K562 (cell line): ENCODE measurements around the gene DIAPH3. TPM values are rescaled to one million over a fixed set of nuclear protein-coding genes. Genes with fewer than 3 reads are reported as not detected.

Experiments
- ATAC-seq: fragments of 200-7000 bp; cut with Tn5 transposase; 3 replicates; pipeline ENCODE4 v1.9.1; 2020; ENCODE audit warnings: moderate library complexity
- BruUV-seq: library from RNA; stranded (reverse); fragments of 400-500 nt; replicated peaks from 2 replicates; lab custom pipeline; 2021; lab: Mats Ljungman, UMichigan
- CTCF ChIA-PET: fragments of 300-600 bp; formaldehyde crosslinking; extraction: SDS; loops from one replicate; lab custom pipeline; 2021; ENCODE audit warnings: low intra/inter-chr PET ratio; lab: Yijun Ruan, JAX
- POLR2A ChIA-PET: fragments of 300-600, 350-650 bp; sonication (Branson Sonifier 250); formaldehyde crosslinking; extraction: SDS; loops from one replicate; lab custom pipeline; 2021; ENCODE audit warnings: antibody characterized with exemption, inconsistent platforms; lab: Yijun Ruan, JAX
- DNase-seq, 4 experiments: peaks; one replicate each; pipeline versions ENCODE4 v3.0.0 to v3.0.0-alpha.2; 2011 to 2018; ENCODE audit warnings: low spot score in 3 of 4, mixed read lengths in 3 of 4; ENCODE audit errors: extremely low read depth in 1 of 4
- FAIRE-seq: peaks from 2 replicates; lab custom pipeline; 2011; peaks lifted over from hg19 to GRCh38; lab: Jason Lieb, UNC
- H2AFZ ChIP-seq: 2 replicates; pipeline ENCODE4 v1.6.0; 2011; ENCODE audit warnings: low read depth, low read length, control low read depth, inconsistent platforms
- H3K27ac ChIP-seq: fragments of 200-600 bp; 3 replicates; pipeline ENCODE4 v1.8.0; 2011; ENCODE audit warnings: low read depth, mild to moderate bottlenecking, control low read depth, inconsistent platforms, low read length, moderate library complexity, mixed read lengths; ENCODE audit errors: extremely low read depth
- H3K27me3 ChIP-seq, 2 experiments: fragments of 300-600 bp in 1 of 2; 2 replicates in 1 of 2; 3 replicates in 1 of 2; pipeline versions ENCODE4 v1.6.0 to v1.8.0; 2011; ENCODE audit warnings: inconsistent platforms in 2 of 2, low read length in 2 of 2, mild to moderate bottlenecking in 1 of 2, mixed read lengths in 1 of 2, moderate library complexity in 1 of 2; ENCODE audit not compliant: control insufficient read depth in 2 of 2, insufficient read depth in 2 of 2
- H3K36me3 ChIP-seq: fragments of 300-600 bp; 3 replicates; pipeline ENCODE4 v1.8.0; 2011; ENCODE audit warnings: mild to moderate bottlenecking, low read length, inconsistent platforms; ENCODE audit not compliant: control insufficient read depth, insufficient read depth
- H3K4me1 ChIP-seq, 2 experiments: fragments of 200-600 bp in 1 of 2; replicated peaks in 1 of 2; 2 replicates in 1 of 2; 3 replicates in 1 of 2; pipeline versions ENCODE4 v1.5.1 to v1.8.0; 2011; ENCODE audit warnings: inconsistent platforms in 2 of 2, low read length in 2 of 2, mild to moderate bottlenecking in 1 of 2, mixed read lengths in 1 of 2, moderate library complexity in 1 of 2; ENCODE audit not compliant: control insufficient read depth in 2 of 2, insufficient read depth in 2 of 2
- H3K4me2 ChIP-seq: 2 replicates; pipeline ENCODE4 v1.6.1; 2011; ENCODE audit warnings: low read length, control low read depth, inconsistent platforms, mixed read lengths; ENCODE audit not compliant: insufficient read depth
- H3K4me3 ChIP-seq: fragments of 200-600 bp; sonication (generic), shearing (Covaris generic); 2 replicates; pipeline ENCODE4 v1.5.1; 2016; ENCODE audit warnings: control low read depth, inconsistent platforms
- H3K79me2 ChIP-seq: fragments of 200-600 bp; 3 replicates; pipeline ENCODE4 v1.8.0; 2011; ENCODE audit warnings: low read length, inconsistent platforms; ENCODE audit not compliant: control insufficient read depth, insufficient read depth
- H3K9ac ChIP-seq, 2 experiments: 2 replicates each; pipeline versions ENCODE4 v1.6.0 to v1.6.1; 2011; ENCODE audit warnings: low read depth in 2 of 2, low read length in 2 of 2, control low read depth in 1 of 2, inconsistent platforms in 1 of 2, mild to moderate bottlenecking in 1 of 2, mixed read lengths in 1 of 2; ENCODE audit not compliant: insufficient read depth in 1 of 2
- H3K9me1 ChIP-seq: one replicate; pipeline ENCODE4 v1.6.0; 2011; ENCODE audit warnings: inconsistent platforms, mild to moderate bottlenecking, low read length, moderate library complexity; ENCODE audit not compliant: control insufficient read depth, insufficient read depth
- H3K9me3 ChIP-seq: replicated peaks from 2 replicates; pipeline ENCODE4 v1.5.1; 2011; ENCODE audit warnings: low read depth, low read length, inconsistent platforms; ENCODE audit not compliant: control insufficient read depth, insufficient read depth
- H4K20me1 ChIP-seq: replicated peaks from 2 replicates; pipeline ENCODE4 v1.6.1; 2011; ENCODE audit warnings: low read length, inconsistent platforms, mixed read lengths; ENCODE audit not compliant: control insufficient read depth, insufficient read depth
- CBX5 ChIP-seq: IDR thresholded peaks from 2 replicates; pipeline ENCODE4 v1.6.1; 2014; ENCODE audit warnings: low read depth, borderline replicate concordance
- NFE2 ChIP-seq: IDR thresholded peaks from 2 replicates; pipeline ENCODE4 v1.6.1; 2014; ENCODE audit warnings: antibody characterized with exemption, low read depth
- PHB ChIP-seq: fragments of 250-450 bp; sonication (Bioruptor Pico); IDR thresholded peaks from 2 replicates; pipeline ENCODE4 v1.5.0; 2021
- XRCC4 ChIP-seq: IDR thresholded peaks from one replicate; pipeline ENCODE4 v1.6.1; 2011; ENCODE audit not compliant: insufficient read depth, insufficient read length; ENCODE audit errors: extremely low read depth
- ZNF561 ChIP-seq: fragments of 450-650 bp; formaldehyde crosslinking; conservative IDR thresholded peaks from 2 replicates; pipeline ENCODE4 v1.4.0; 2020; ENCODE audit warnings: mild to moderate bottlenecking, moderate library complexity
- ZNF668 ChIP-seq: fragments of 250-450 bp; sonication (Bioruptor Pico); IDR thresholded peaks from 2 replicates; pipeline ENCODE4 v1.8.0; 2022; ENCODE audit warnings: mild to moderate bottlenecking, inconsistent platforms
- WGBS: fragments of 100-300 bp; shearing (Covaris generic); methylation state at CpG from one replicate; pipeline ENCODE4 v1.1.6; 2016; ENCODE audit warnings: low coverage, mixed read lengths; ENCODE audit not compliant: insufficient coverage; ENCODE audit errors: missing lambda C conversion rate; 5-methylcytosine and 5-hydroxymethylcytosine counted together
- in situ Hi-C: fragments of 300-500 bp; cut with MboI; formaldehyde crosslinking; loops from 4 replicates; pipeline ENCODE4 v1.15.0; 2018; ENCODE audit warnings: inconsistent platforms, mixed read lengths
- intact Hi-C: fragments of 100-400 bp; cut with micrococcal nuclease; formaldehyde crosslinking; loops from 2 replicates; pipeline ENCODE4 v1.14.2; 2022
- polyA plus RNA-seq, 8 experiments: library from polyadenylated mRNA; depleted of rRNA in 4 of 8; stranded (reverse) in 5 of 8; unstranded in 3 of 8; fragments of >200 nt; fragmentation: Nextera tagmentation in 2 of 8; fragmentation: Illumina TruSeq in 1 of 8; extraction: Ambion mirVana in 2 of 8; extraction: Trizol in 1 of 8; gene quantifications; 2 replicates each; pipeline versions ENCODE4 v1.2.1 to v1.2.3, GENCODE V29; 2011 to 2014; ENCODE audit warnings: inconsistent platforms in 1 of 8, missing spikeins in 1 of 8
- total RNA-seq, 7 experiments: library from RNA; depleted of rRNA in 6 of 7; stranded (reverse); fragments of >200 nt in 6 of 7; fragmentation: Illumina TruSeq in 2 of 7; extraction: Trizol in 2 of 7; gene quantifications; 2 replicates each; pipeline versions ENCODE4 v1.2.1 to v1.2.3, GENCODE V29; 2011 to 2021; ENCODE audit warnings: low replicate concordance in 1 of 7
- TF ChIP-seq, protein P1 (sequence below), 2 experiments: IDR thresholded peaks in 1 of 2; conservative IDR thresholded peaks in 1 of 2; 2 replicates each; pipeline ENCODE4 v1.6.1; 2016; ENCODE audit warnings: low read depth in 2 of 2, mild to moderate bottlenecking in 1 of 2, missing compliant biosample characterization in 1 of 2, missing genetic modification characterization in 1 of 2, moderate library complexity in 1 of 2
- TF ChIP-seq, protein P2 (sequence below): sonication (generic); formaldehyde crosslinking; IDR thresholded peaks from 2 replicates; pipeline ENCODE4 v1.8.1; 2023; ENCODE audit warnings: mild to moderate bottlenecking, missing genetic modification reagents
- TF ChIP-seq, protein P3 (sequence below): fragments of 450-650 bp; formaldehyde crosslinking; IDR thresholded peaks from 2 replicates; pipeline ENCODE4 v1.4.0; 2022; ENCODE audit warnings: missing genetic modification characterization
- TF ChIP-seq, protein P4 (sequence below), 2 experiments: fragments of 200-800 bp in 1 of 2; sonication (Bioruptor generic) in 1 of 2; sonication (generic) in 1 of 2; formaldehyde crosslinking in 1 of 2; IDR thresholded peaks in 1 of 2; conservative IDR thresholded peaks in 1 of 2; 2 replicates each; pipeline versions ENCODE4 v1.5.0 to v1.6.1; 2016 to 2020; ENCODE audit warnings: missing compliant biosample characterization in 1 of 2, missing genetic modification characterization in 1 of 2, missing genetic modification reagents in 1 of 2
- TF ChIP-seq, protein P5 (sequence below): IDR thresholded peaks from 2 replicates; pipeline ENCODE4 v1.6.1; 2014; ENCODE audit warnings: antibody characterized with exemption
- TF ChIP-seq, protein P6 (sequence below): fragments of 250-450 bp; sonication (Bioruptor Pico); IDR thresholded peaks from 2 replicates; pipeline ENCODE4 v1.8.0; 2022; ENCODE audit warnings: inconsistent platforms

Gene DIAPH3
- total and polyA plus RNA-seq, 9 of the 15 experiments (the other 6 are each of a cell fraction or from before 2014, with no cell fraction given) = 9.0 to 18.7 (median 14.7) TPM

DNA sequence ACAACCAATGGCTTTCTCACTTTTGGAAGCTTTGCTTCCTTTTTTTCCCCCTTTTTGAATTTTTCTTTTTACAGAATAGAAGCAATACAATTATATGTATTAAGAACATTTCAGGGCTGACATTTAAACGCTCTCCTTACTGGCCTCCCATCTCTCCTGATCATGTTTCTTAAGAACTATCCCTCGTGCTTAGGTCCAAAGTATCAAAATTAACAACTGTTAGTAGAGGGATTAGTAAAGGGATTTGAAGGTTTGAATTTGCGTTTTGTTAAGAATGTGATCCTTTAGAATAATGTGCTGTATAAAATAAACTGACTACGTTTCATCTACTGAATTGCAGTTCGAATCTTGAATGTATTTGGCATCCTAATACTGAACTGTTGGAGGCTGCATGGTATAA lies 424.8 kb downstream of the DIAPH3 start:
- POLR2A ChIA-PET = no interaction called here
- no peaks in the 10 kb centered on the region for H3K9me3 ChIP-seq
- TF ChIP-seq PHB (CRISPR knock-in tag) (no peak), CBX5 (no peak), ZNF561 (CRISPR knock-in tag) (no peak), XRCC4 (no peak), NFE2 (no peak), ZNF668 (CRISPR knock-in tag) (no peak)
- TF ChIP-seq, protein P1, sequence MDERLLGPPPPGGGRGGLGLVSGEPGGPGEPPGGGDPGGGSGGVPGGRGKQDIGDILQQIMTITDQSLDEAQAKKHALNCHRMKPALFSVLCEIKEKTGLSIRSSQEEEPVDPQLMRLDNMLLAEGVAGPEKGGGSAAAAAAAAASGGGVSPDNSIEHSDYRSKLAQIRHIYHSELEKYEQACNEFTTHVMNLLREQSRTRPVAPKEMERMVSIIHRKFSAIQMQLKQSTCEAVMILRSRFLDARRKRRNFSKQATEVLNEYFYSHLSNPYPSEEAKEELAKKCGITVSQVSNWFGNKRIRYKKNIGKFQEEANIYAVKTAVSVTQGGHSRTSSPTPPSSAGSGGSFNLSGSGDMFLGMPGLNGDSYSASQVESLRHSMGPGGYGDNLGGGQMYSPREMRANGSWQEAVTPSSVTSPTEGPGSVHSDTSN (CRISPR knock-in tag; IDR thresholded peaks at IDR 0.05; ENCODE audit: low read depth) = no peak
- TF ChIP-seq, protein P1 (tag; conservative IDR thresholded peaks at IDR 0.05; ENCODE audit: low read depth) = no peak
- TF ChIP-seq, protein P2, sequence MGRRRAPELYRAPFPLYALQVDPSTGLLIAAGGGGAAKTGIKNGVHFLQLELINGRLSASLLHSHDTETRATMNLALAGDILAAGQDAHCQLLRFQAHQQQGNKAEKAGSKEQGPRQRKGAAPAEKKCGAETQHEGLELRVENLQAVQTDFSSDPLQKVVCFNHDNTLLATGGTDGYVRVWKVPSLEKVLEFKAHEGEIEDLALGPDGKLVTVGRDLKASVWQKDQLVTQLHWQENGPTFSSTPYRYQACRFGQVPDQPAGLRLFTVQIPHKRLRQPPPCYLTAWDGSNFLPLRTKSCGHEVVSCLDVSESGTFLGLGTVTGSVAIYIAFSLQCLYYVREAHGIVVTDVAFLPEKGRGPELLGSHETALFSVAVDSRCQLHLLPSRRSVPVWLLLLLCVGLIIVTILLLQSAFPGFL = no peak
- TF ChIP-seq, protein P3, sequence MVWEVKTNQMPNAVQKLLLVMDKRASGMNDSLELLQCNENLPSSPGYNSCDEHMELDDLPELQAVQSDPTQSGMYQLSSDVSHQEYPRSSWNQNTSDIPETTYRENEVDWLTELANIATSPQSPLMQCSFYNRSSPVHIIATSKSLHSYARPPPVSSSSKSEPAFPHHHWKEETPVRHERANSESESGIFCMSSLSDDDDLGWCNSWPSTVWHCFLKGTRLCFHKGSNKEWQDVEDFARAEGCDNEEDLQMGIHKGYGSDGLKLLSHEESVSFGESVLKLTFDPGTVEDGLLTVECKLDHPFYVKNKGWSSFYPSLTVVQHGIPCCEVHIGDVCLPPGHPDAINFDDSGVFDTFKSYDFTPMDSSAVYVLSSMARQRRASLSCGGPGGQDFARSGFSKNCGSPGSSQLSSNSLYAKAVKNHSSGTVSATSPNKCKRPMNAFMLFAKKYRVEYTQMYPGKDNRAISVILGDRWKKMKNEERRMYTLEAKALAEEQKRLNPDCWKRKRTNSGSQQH (CRISPR knock-in tag) = no peak
- TF ChIP-seq, protein P4, sequence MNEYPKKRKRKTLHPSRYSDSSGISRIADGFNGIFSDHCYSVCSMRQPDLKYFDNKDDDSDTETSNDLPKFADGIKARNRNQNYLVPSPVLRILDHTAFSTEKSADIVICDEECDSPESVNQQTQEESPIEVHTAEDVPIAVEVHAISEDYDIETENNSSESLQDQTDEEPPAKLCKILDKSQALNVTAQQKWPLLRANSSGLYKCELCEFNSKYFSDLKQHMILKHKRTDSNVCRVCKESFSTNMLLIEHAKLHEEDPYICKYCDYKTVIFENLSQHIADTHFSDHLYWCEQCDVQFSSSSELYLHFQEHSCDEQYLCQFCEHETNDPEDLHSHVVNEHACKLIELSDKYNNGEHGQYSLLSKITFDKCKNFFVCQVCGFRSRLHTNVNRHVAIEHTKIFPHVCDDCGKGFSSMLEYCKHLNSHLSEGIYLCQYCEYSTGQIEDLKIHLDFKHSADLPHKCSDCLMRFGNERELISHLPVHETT (CRISPR knock-in tag; conservative IDR thresholded peaks at IDR 0.05 in 1 of 2, IDR thresholded peaks at IDR 0.05 in 1 of 2) = no peak
- TF ChIP-seq, protein P5, sequence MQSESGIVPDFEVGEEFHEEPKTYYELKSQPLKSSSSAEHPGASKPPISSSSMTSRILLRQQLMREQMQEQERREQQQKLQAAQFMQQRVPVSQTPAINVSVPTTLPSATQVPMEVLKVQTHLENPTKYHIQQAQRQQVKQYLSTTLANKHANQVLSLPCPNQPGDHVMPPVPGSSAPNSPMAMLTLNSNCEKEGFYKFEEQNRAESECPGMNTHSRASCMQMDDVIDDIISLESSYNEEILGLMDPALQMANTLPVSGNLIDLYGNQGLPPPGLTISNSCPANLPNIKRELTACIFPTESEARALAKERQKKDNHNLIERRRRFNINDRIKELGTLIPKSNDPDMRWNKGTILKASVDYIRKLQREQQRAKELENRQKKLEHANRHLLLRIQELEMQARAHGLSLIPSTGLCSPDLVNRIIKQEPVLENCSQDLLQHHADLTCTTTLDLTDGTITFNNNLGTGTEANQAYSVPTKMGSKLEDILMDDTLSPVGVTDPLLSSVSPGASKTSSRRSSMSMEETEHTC = no peak
- TF ChIP-seq, protein P6, sequence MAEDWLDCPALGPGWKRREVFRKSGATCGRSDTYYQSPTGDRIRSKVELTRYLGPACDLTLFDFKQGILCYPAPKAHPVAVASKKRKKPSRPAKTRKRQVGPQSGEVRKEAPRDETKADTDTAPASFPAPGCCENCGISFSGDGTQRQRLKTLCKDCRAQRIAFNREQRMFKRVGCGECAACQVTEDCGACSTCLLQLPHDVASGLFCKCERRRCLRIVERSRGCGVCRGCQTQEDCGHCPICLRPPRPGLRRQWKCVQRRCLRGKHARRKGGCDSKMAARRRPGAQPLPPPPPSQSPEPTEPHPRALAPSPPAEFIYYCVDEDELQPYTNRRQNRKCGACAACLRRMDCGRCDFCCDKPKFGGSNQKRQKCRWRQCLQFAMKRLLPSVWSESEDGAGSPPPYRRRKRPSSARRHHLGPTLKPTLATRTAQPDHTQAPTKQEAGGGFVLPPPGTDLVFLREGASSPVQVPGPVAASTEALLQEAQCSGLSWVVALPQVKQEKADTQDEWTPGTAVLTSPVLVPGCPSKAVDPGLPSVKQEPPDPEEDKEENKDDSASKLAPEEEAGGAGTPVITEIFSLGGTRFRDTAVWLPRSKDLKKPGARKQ (CRISPR knock-in tag) = no peak

More for the DNA sequence above, 424.8 kb downstream of the DIAPH3 start:
- intact Hi-C loops = no loop called here
- Histone ChIP-seq H4K20me1 (no peaks in the 10 kb centered on the region), H2AFZ (no peak overlapping the region), H3K4me3 (no peak overlapping the region), H3K79me2 (no peaks in the 10 kb centered on the region), H3K9ac (no peak overlapping the region), H3K36me3 (no peaks in the 10 kb centered on the region), H3K27me3 (no peaks in the 10 kb centered on the region), H3K9me1 (no peaks in the 10 kb centered on the region), H3K4me1 (peaks cover 0 to 4% of the 10 kb centered on the region in 2 experiments; a peak in 2 of 5 replicates), H3K4me2 (no peak overlapping the region), H3K27ac (no peak overlapping the region)
- FAIRE-seq = no peak
- no peak for ATAC-seq
- in situ Hi-C loops = no loop called here
- BruUV-seq = no TSS peak
- no peak for DNase-seq
- CTCF ChIA-PET = no interaction called here
- WGBS = 10% methylated on average over 4 of the region's 5 CpGs
